IMR-90 (cell line): ENCODE results near the gene BUD23. TPM values are rescaled to one million over a fixed set of nuclear protein-coding genes. Genes with fewer than 3 reads are reported as not detected.

ENCODE experiments used
- ATAC-seq: fragments of 200-7000 bp; cut with Tn5 transposase; 2 replicates; pipeline ENCODE4 v1.9.1; 2020; ENCODE audit warnings: low read depth, mild to moderate bottlenecking, moderate library complexity
- BruUV-seq: library from RNA; stranded (reverse); fragments of 400-500 nt; replicated peaks from 2 replicates; lab custom pipeline; 2021; lab: Mats Ljungman, UMichigan
- CTCF ChIA-PET: fragments of 300-600 bp; formaldehyde crosslinking; extraction: SDS; loops from one replicate; lab custom pipeline; 2021; ENCODE audit warnings: antibody characterized with exemption; lab: Yijun Ruan, JAX
- POLR2A ChIA-PET: fragments of 300-600 bp; sonication (Branson Sonifier 250); formaldehyde crosslinking; loops from one replicate; lab custom pipeline; 2022; ENCODE audit warnings: antibody characterized with exemption; ENCODE audit not compliant: unreplicated experiment; lab: Charles Lee
- DNase-seq: peaks from one replicate; pipeline ENCODE4 v3.0.0; 2013
- H2AFZ ChIP-seq: replicated peaks from 2 replicates; pipeline ENCODE3; 2013; ENCODE audit warnings: low read length, mild to moderate bottlenecking; ENCODE audit not compliant: poor library complexity
- H2AK5ac ChIP-seq: 2 replicates; pipeline ENCODE4 v1.6.1; 2013; ENCODE audit warnings: low read depth, low read length, inconsistent platforms
- H2AK9ac ChIP-seq: replicated peaks from 2 replicates; pipeline ENCODE3; 2013; ENCODE audit warnings: mild to moderate bottlenecking, low read depth, low read length, moderate library complexity; ENCODE audit not compliant: poor library complexity
- H2BK120ac ChIP-seq: 2 replicates; pipeline ENCODE4 v1.6.1; 2013; ENCODE audit warnings: low read depth, low read length, inconsistent platforms
- H2BK15ac ChIP-seq: 3 replicates; pipeline ENCODE4 v1.6.1; 2013; ENCODE audit warnings: low read depth, low read length, inconsistent platforms
- H2BK20ac ChIP-seq: 2 replicates; pipeline ENCODE4 v1.6.1; 2013; ENCODE audit warnings: low read depth, mild to moderate bottlenecking, inconsistent platforms, low read length, moderate library complexity
- H2BK5ac ChIP-seq: 2 replicates; pipeline ENCODE4 v1.6.1; 2013; ENCODE audit warnings: mild to moderate bottlenecking, low read depth, low read length, inconsistent platforms; ENCODE audit not compliant: poor library complexity, severe bottlenecking
- H3K14ac ChIP-seq: replicated peaks from 2 replicates; pipeline ENCODE4 v1.6.1; 2013; ENCODE audit warnings: low read depth, low read length, inconsistent platforms
- H3K18ac ChIP-seq: 2 replicates; pipeline ENCODE4 v1.6.1; 2013; ENCODE audit warnings: low read depth, low read length, control low read depth
- H3K23ac ChIP-seq: 2 replicates; pipeline ENCODE4 v1.6.1; 2013; ENCODE audit warnings: low read depth, low read length, inconsistent platforms
- H3K27ac ChIP-seq: 2 replicates; pipeline ENCODE4 v1.5.1; 2013; ENCODE audit warnings: mild to moderate bottlenecking, control low read depth, low read length; ENCODE audit not compliant: insufficient read depth
- H3K27me3 ChIP-seq: 2 replicates; pipeline ENCODE4 v1.6.1; 2013; ENCODE audit warnings: low read length; ENCODE audit not compliant: control insufficient read depth, insufficient read depth
- H3K36me3 ChIP-seq: 2 replicates; pipeline ENCODE4 v1.6.1; 2013; ENCODE audit warnings: low read length, mixed read lengths; ENCODE audit not compliant: control insufficient read depth, insufficient read depth
- H3K4ac ChIP-seq: 2 replicates; pipeline ENCODE4 v1.6.1; 2013; ENCODE audit warnings: low read depth, low read length, inconsistent platforms
- H3K4me1 ChIP-seq: 2 replicates; pipeline ENCODE4 v1.6.1; 2013; ENCODE audit warnings: low read length, mixed read lengths; ENCODE audit not compliant: control insufficient read depth, insufficient read depth
- H3K4me2 ChIP-seq: 2 replicates; pipeline ENCODE4 v1.6.1; 2013; ENCODE audit warnings: low read depth, mild to moderate bottlenecking, control low read depth, low read length, moderate library complexity
- H3K4me3 ChIP-seq: 2 replicates; pipeline ENCODE4 v1.5.1; 2013; ENCODE audit warnings: low read depth, mild to moderate bottlenecking, control low read depth, low read length, moderate library complexity; ENCODE audit not compliant: insufficient read depth
- H3K56ac ChIP-seq: 2 replicates; pipeline ENCODE4 v1.6.1; 2013; ENCODE audit warnings: low read length, inconsistent platforms; ENCODE audit not compliant: insufficient read depth; ENCODE audit errors: extremely low read depth
- H3K79me1 ChIP-seq, 2 experiments: 2 replicates each; pipeline ENCODE4 v1.6.1; 2013; ENCODE audit warnings: low read length in 2 of 2, inconsistent platforms in 1 of 2, low read depth in 1 of 2
- H3K9ac ChIP-seq: 2 replicates; pipeline ENCODE4 v1.6.1; 2013; ENCODE audit warnings: low read depth, low read length, control low read depth
- H3K9me1 ChIP-seq: 2 replicates; pipeline ENCODE4 v1.6.1; 2013; ENCODE audit warnings: low read length, inconsistent platforms; ENCODE audit not compliant: insufficient read depth
- H3K9me3 ChIP-seq: 2 replicates; pipeline ENCODE4 v1.6.1; 2013; ENCODE audit warnings: low read length; ENCODE audit not compliant: control insufficient read depth, insufficient read depth
- H4K20me1 ChIP-seq: 2 replicates; pipeline ENCODE4 v1.6.1; 2013; ENCODE audit warnings: low read length, inconsistent platforms; ENCODE audit not compliant: insufficient read depth
- H4K5ac ChIP-seq: 2 replicates; pipeline ENCODE4 v1.6.1; 2013; ENCODE audit warnings: mild to moderate bottlenecking, low read depth, low read length, control low read depth
- H4K8ac ChIP-seq, 2 experiments: 2 replicates each; pipeline ENCODE4 v1.6.1; 2013; ENCODE audit warnings: low read depth in 2 of 2, low read length in 2 of 2, control low read depth in 1 of 2, inconsistent platforms in 1 of 2
- H4K91ac ChIP-seq: 2 replicates; pipeline ENCODE4 v1.6.1; 2013; ENCODE audit warnings: low read depth, low read length, inconsistent platforms; ENCODE audit not compliant: insufficient read depth
- CHD1 ChIP-seq: IDR thresholded peaks from 2 replicates; pipeline ENCODE4 v1.6.1; 2012; ENCODE audit warnings: low read depth, low read length, improper control_type of control experiment
- CTCF ChIP-seq: conservative IDR thresholded peaks from 2 replicates; pipeline ENCODE4 v1.5.1; 2012; ENCODE audit warnings: mild to moderate bottlenecking, low read depth, low read length, improper control_type of control experiment
- ELK1 ChIP-seq: fragments of 150-350 bp; IDR thresholded peaks from 2 replicates; pipeline ENCODE4 v1.6.1; 2016; ENCODE audit warnings: low read depth, mild to moderate bottlenecking, low read length, moderate library complexity, borderline replicate concordance
- FOS ChIP-seq: fragments of 150-350 bp; IDR thresholded peaks from 2 replicates; pipeline ENCODE4 v1.6.1; 2016; ENCODE audit warnings: low read depth, low read length
- MAFK ChIP-seq: IDR thresholded peaks from 2 replicates; pipeline ENCODE4 v1.6.1; 2012; ENCODE audit warnings: low read depth, low read length, improper control_type of control experiment
- MAZ ChIP-seq: IDR thresholded peaks from 2 replicates; pipeline ENCODE4 v1.6.1; 2012; ENCODE audit warnings: low read depth, mild to moderate bottlenecking, low read length, improper control_type of control experiment, moderate library complexity, borderline replicate concordance
- MXI1 ChIP-seq: IDR thresholded peaks from 2 replicates; pipeline ENCODE4 v1.6.1; 2012; ENCODE audit warnings: low read depth, mild to moderate bottlenecking, low read length, moderate library complexity, borderline replicate concordance
- NFE2L2 ChIP-seq: fragments of 150-350 bp; IDR thresholded peaks from 2 replicates; pipeline ENCODE4 v1.6.1; 2016; ENCODE audit warnings: low read depth, mild to moderate bottlenecking, low read length
- POLR2A ChIP-seq: IDR thresholded peaks from 2 replicates; pipeline ENCODE4 v1.6.1; 2012; ENCODE audit warnings: mild to moderate bottlenecking, low read depth, low read length
- RAD21 ChIP-seq: IDR thresholded peaks from 2 replicates; pipeline ENCODE4 v1.6.1; 2012; ENCODE audit warnings: low read length, improper control_type of control experiment
- RCOR1 ChIP-seq: IDR thresholded peaks from 2 replicates; pipeline ENCODE4 v1.6.1; 2012; ENCODE audit warnings: mild to moderate bottlenecking, low read length, improper control_type of control experiment; ENCODE audit not compliant: insufficient replicate concordance
- RFX5 ChIP-seq: IDR thresholded peaks from 2 replicates; pipeline ENCODE4 v1.8.0; 2012; ENCODE audit warnings: low read depth, mild to moderate bottlenecking, low read length, moderate library complexity
- SMC3 ChIP-seq: fragments of 150-350 bp; IDR thresholded peaks from 2 replicates; pipeline ENCODE4 v1.6.1; 2016; ENCODE audit warnings: low read depth, mild to moderate bottlenecking, antibody characterized with exemption, low read length, moderate library complexity
- USF2 ChIP-seq: fragments of 150-350 bp; IDR thresholded peaks from 2 replicates; pipeline ENCODE4 v1.6.1; 2017; ENCODE audit warnings: mild to moderate bottlenecking, antibody characterized with exemption, low read length, low read depth
- WGBS, 2 experiments: methylation state at CpG; one replicate each; pipeline versions ENCODE4 v1.1.5 to v1.1.7; 2013; ENCODE audit warnings: missing lambda C conversion rate in 2 of 2; ENCODE audit not compliant: insufficient read length in 1 of 2; ENCODE audit errors: extremely low coverage in 2 of 2; 5-methylcytosine and 5-hydroxymethylcytosine counted together
- dilution Hi-C: fragments of 300-500 bp; cut with HindIII; formaldehyde crosslinking; loops from one replicate; pipeline ENCODE4 v1.14.3; 2018; ENCODE audit warnings: low sequenced_read_pairs; ENCODE audit not compliant: unreplicated experiment
- in situ Hi-C: fragments of 300-500 bp; cut with MboI; formaldehyde crosslinking; loops from 3 replicates; pipeline ENCODE4 v1.14.3; 2019; ENCODE audit warnings: low sequenced_read_pairs, inconsistent platforms, mixed read lengths
- intact Hi-C: fragments of 100-400 bp; cut with micrococcal nuclease; formaldehyde crosslinking; loops from 2 replicates; pipeline ENCODE4 v1.10.0; 2022
- polyA plus RNA-seq, 3 experiments: library from polyadenylated mRNA; depleted of rRNA; stranded (reverse); fragments of >200 nt; gene quantifications; 2 replicates each; pipeline ENCODE4 v1.2.3, GENCODE V29; 2012; ENCODE audit warnings: low replicate concordance in 1 of 3
- total RNA-seq: library from RNA; depleted of rRNA; stranded (reverse); fragments of >200 nt; gene quantifications from 2 replicates; pipeline ENCODE4 v1.2.3, GENCODE V29; 2012

Gene BUD23
- total and polyA plus RNA-seq, 2 of the 4 experiments (the other 2 are of a cell fraction), result 35.7 to 65.2 TPM

GRCh38 chr7:73674468-73675124 lies 8.8 kb upstream of the BUD23 start:
- no peak for DNase-seq
- TF ChIP-seq MAZ (no peak), FOS (no peak), USF2 (no peak), SMC3 (no peak), ELK1 (no peak), RFX5 (no peak), RCOR1 (no peak), CHD1 (no peak), MXI1 (no peak), CTCF (no peak), NFE2L2 (no peak), MAFK (no peak), POLR2A (no peak), RAD21 (no peak)
- BruUV-seq, result no TSS peak

More at GRCh38 chr7:73674468-73675124, 8.8 kb upstream of the BUD23 start:
- no peak overlapping the region for H3K4me3 ChIP-seq
- H3K27ac ChIP-seq, result no peak overlapping the region
- H3K14ac ChIP-seq, result no peak overlapping the region
- no peak overlapping the region for H4K8ac ChIP-seq
- H3K79me1 ChIP-seq, result peaks cover 14 to 17% of the 10 kb centered on the region in 2 experiments
- H3K4me1 ChIP-seq, result no peaks in the 10 kb centered on the region
- H3K56ac ChIP-seq, result no peak overlapping the region
- H3K18ac ChIP-seq, result no peak overlapping the region
- in situ Hi-C loops (loop anchor here (5.0 kb wide), 1 partner anchor 67 kb away; no protein-coding TSS in a partner anchor), intact Hi-C loops (no loop called here), dilution Hi-C loops (no loop called here)
- no peak overlapping the region for H3K23ac ChIP-seq
- no peak overlapping the region for H2BK15ac ChIP-seq
- no peak overlapping the region for H2AFZ ChIP-seq
- no peak overlapping the region for H2BK120ac ChIP-seq
- no peak overlapping the region for H2BK5ac ChIP-seq
- H3K4ac ChIP-seq, result no peak overlapping the region
- no peak overlapping the region for H2AK5ac ChIP-seq
- no peak overlapping the region for H4K91ac ChIP-seq
- H2BK20ac ChIP-seq, result no peak overlapping the region
- H3K4me2 ChIP-seq, result no peak overlapping the region
- ChIA-PET POLR2A (interaction anchor here (0.5 kb wide), 1 partner anchor 96 kb away, joined by 4 read pairs; the partner anchor contains the start of gene TBL2), CTCF (no interaction called here)
- H3K36me3 ChIP-seq, result peaks cover 17% of the 10 kb centered on the region
- no peak for ATAC-seq
- no peak overlapping the region for H2AK9ac ChIP-seq
- peaks cover 13% of the 10 kb centered on the region; the same call in 1 of the 2 replicates for H4K20me1 ChIP-seq
- no peaks in the 10 kb centered on the region for H3K9me3 ChIP-seq
- H4K5ac ChIP-seq, result no peak overlapping the region
- no peak overlapping the region for H3K9ac ChIP-seq
- no peaks in the 10 kb centered on the region for H3K27me3 ChIP-seq
- WGBS, 2 experiments, result no CpG with 5 or more reads among the region's 1 CpG
- 0 out of 2 replicates have a peak, but pooled peaks cover 2% of the 10 kb centered on the region for H3K9me1 ChIP-seq
